HFFc6 (cell line): Measurements from ENCODE around the gene SLC49A4. TPM values are rescaled to one million over a fixed set of nuclear protein-coding genes. Genes with fewer than 3 reads are reported as not detected.
A peak's percentile ranks its signal among the peaks of the same experiment; 100 is the strongest.
"Not testable (repeated sequence)": the region's sequence is repeated elsewhere in the genome, so short reads cannot be mapped to it uniquely, and the experiment has no call there.

Experiments
- DNase-seq: peaks from one replicate; pipeline ENCODE4 v3.0.0-alpha.2; 2018
- H3K27ac Mint-ChIP-seq: 2 replicates; pipeline ENCODE4 v1.8.0; 2020; ENCODE audit warnings: mild to moderate bottlenecking, mixed read lengths
- H3K27me3 Mint-ChIP-seq: 2 replicates; pipeline ENCODE4 v1.8.0; 2021; ENCODE audit warnings: mild to moderate bottlenecking, moderate library complexity, mixed read lengths; ENCODE audit not compliant: insufficient read depth
- H3K36me3 Mint-ChIP-seq: 2 replicates; pipeline ENCODE4 v1.8.0; 2021; ENCODE audit warnings: low read depth, mixed read lengths
- H3K4me1 Mint-ChIP-seq: 2 replicates; pipeline ENCODE4 v1.8.0; 2020; ENCODE audit warnings: low read depth, mixed read lengths
- H3K4me3 Mint-ChIP-seq: 2 replicates; pipeline ENCODE4 v1.8.0; 2020; ENCODE audit warnings: mild to moderate bottlenecking, moderate library complexity, mixed read lengths
- H3K9me3 Mint-ChIP-seq: 2 replicates; pipeline ENCODE4 v1.8.0; 2020; ENCODE audit warnings: mild to moderate bottlenecking, mixed read lengths
- CTCF ChIP-seq: fragments of 200-600 bp; sonication (generic); IDR thresholded peaks from 2 replicates; pipeline ENCODE4 v1.5.0; 2021; ENCODE audit warnings: antibody characterized with exemption, mild to moderate bottlenecking
- long read RNA-seq: library from polyadenylated mRNA; unstranded; transcript quantifications from one replicate; pipeline ENCODE4 v2.0.0, GENCODE V29; 2019
- total RNA-seq, 6 experiments: library from RNA; stranded (reverse); fragmentation: NEBNext Ultra II Directional; extraction: Animal tissue kit (Norgen Biotek cat#: 25700); gene quantifications; 2 replicates in 1 of 6; 3 replicates in 5 of 6; pipeline ENCODE4 v1.2.3, GENCODE V29; 2021

Gene SLC49A4
- total RNA-seq: 10 to 100 TPM; 10.2 to 10.8 (median 10.7) TPM
- long read RNA-seq, partial matches to known transcripts: 1 of 1 reads
- long read RNA-seq, other reads (novel, unspliced or antisense): 0 of 1 reads

GRCh38 chr3:122794779-122795673 is at the start of gene SLC49A4:
Gene SLC49A4 (plus strand): TSS chr3:122795069. CDS start chr3:122795193, 124 bp downstream.
- DNase-seq: peak; percentile 55
- Mint-ChIP-seq H3K27ac (peak within 1 kb of the TSS; percentile 98), H3K36me3 (no peaks in the 10 kb centered on the region), H3K4me3 (peak within 1 kb of the TSS; percentile 95), H3K27me3 (no peaks in the 10 kb centered on the region; the same call in 1 of the 2 replicates), H3K4me1 (peaks cover 25% of the 10 kb centered on the region), H3K9me3 (no peaks in the 10 kb centered on the region)
- TF ChIP-seq CTCF: 0 out of 2 replicates have a peak, but pooled peaks have one; percentile 15

- peak; percentile 49 for DNase-seq
- peak overlapping the region; percentile 23; the same call in 1 of the 2 replicates for H3K27ac Mint-ChIP-seq
- no peak overlapping the region for H3K4me3 Mint-ChIP-seq
- H3K27me3 Mint-ChIP-seq: no peaks in the 10 kb centered on the region
- no peaks in the 10 kb centered on the region for H3K9me3 Mint-ChIP-seq
- no peak for TF ChIP-seq CTCF
- peaks cover 11% of the 10 kb centered on the region for H3K36me3 Mint-ChIP-seq
- peaks cover 13% of the 10 kb centered on the region for H3K4me1 Mint-ChIP-seq
Observed at GRCh38 chr3:122745369-122746021, 49.4 kb upstream of the SLC49A4 start.

- H3K9me3 Mint-ChIP-seq, H3K36me3 Mint-ChIP-seq, DNase-seq, H3K27me3 Mint-ChIP-seq, H3K27ac Mint-ChIP-seq, H3K4me3 Mint-ChIP-seq: not testable (repeated sequence)
- H3K4me1 Mint-ChIP-seq: peaks cover 13% of the 10 kb centered on the region
Observed at GRCh38 chr3:122747295-122747694, 47.6 kb upstream of the SLC49A4 start.

- TF ChIP-seq CTCF: no peak
- Mint-ChIP-seq H3K27me3 (no peaks in the 10 kb centered on the region), H3K27ac (no peak overlapping the region), H3K36me3 (peaks cover 9% of the 10 kb centered on the region; the same call in 1 of the 2 replicates), H3K4me3 (no peak overlapping the region), H3K9me3 (no peaks in the 10 kb centered on the region), H3K4me1 (peaks cover 13% of the 10 kb centered on the region)
- no peak for DNase-seq
Observed at GRCh38 chr3:122748347-122748746, 46.5 kb upstream of the SLC49A4 start.

GRCh38 chr3:122754929-122755328 is 39.9 kb upstream of the SLC49A4 start:
- H3K27ac Mint-ChIP-seq: no peak overlapping the region
- peaks cover 4% of the 10 kb centered on the region; the same call in 1 of the 2 replicates for H3K36me3 Mint-ChIP-seq
- H3K4me1 Mint-ChIP-seq: peaks cover 7% of the 10 kb centered on the region
- no peak overlapping the region for H3K4me3 Mint-ChIP-seq
- peak; percentile 39 for DNase-seq
- TF ChIP-seq CTCF: peak; percentile 87
- no peaks in the 10 kb centered on the region for H3K27me3 Mint-ChIP-seq
- H3K9me3 Mint-ChIP-seq: no peaks in the 10 kb centered on the region
